GM19240 (cell line): ENCODE measurements around the gene CFAP299.

ENCODE experiments used
- DNase-seq: peaks from one replicate; pipeline ENCODE4 v3.0.0; 2011; ENCODE audit warnings: low spot score; ENCODE audit not compliant: insufficient read length

Gene CFAP299

GRCh38 chr4:80507507-80507906 is 172.0 kb downstream of the CFAP299 start:
- no peak for DNase-seq

- no peak for DNase-seq
These were observed 180.0 kb downstream of the CFAP299 start for GRCh38 chr4:80515496-80515895.

GRCh38 chr4:80521438-80521837 is 185.9 kb downstream of the CFAP299 start:
- no peak for DNase-seq

- DNase-seq, result no peak
These were observed 191.2 kb downstream of the CFAP299 start for GRCh38 chr4:80526697-80527096.

GRCh38 chr4:80529026-80529425 is 193.5 kb downstream of the CFAP299 start:
- no peak for DNase-seq

- no peak for DNase-seq
These were observed 197.3 kb downstream of the CFAP299 start for GRCh38 chr4:80532674-80533333.

GRCh38 chr4:80535551-80535950 is 200.0 kb downstream of the CFAP299 start:
- no peak for DNase-seq

GRCh38 chr4:80538276-80538926 is 202.9 kb downstream of the CFAP299 start:
- no peak for DNase-seq

- no peak for DNase-seq
These were observed 203.7 kb downstream of the CFAP299 start for GRCh38 chr4:80539190-80539589.

- no peak for DNase-seq
These were observed 204.8 kb downstream of the CFAP299 start for GRCh38 chr4:80540349-80540748.

- DNase-seq, result no peak
These were observed 205.4 kb downstream of the CFAP299 start for GRCh38 chr4:80540785-80541469.

- no peak for DNase-seq
These were observed 207.2 kb downstream of the CFAP299 start for GRCh38 chr4:80542747-80543146.

- no peak for DNase-seq
These were observed 224.8 kb downstream of the CFAP299 start for GRCh38 chr4:80560337-80560736.

GRCh38 chr4:80566203-80566872 is 230.8 kb downstream of the CFAP299 start:
- no peak for DNase-seq

GRCh38 chr4:80568891-80569290 is 233.4 kb downstream of the CFAP299 start:
- no peak for DNase-seq

- DNase-seq, result no peak
These were observed 241.3 kb downstream of the CFAP299 start for GRCh38 chr4:80576796-80577195.

GRCh38 chr4:80578001-80578400 is 242.5 kb downstream of the CFAP299 start:
- DNase-seq, result no peak

- no peak for DNase-seq
These were observed 250.0 kb downstream of the CFAP299 start for GRCh38 chr4:80585542-80585941.

GRCh38 chr4:80586716-80587115 is 251.2 kb downstream of the CFAP299 start:
- DNase-seq, result no peak

- no peak for DNase-seq
These were observed 252.4 kb downstream of the CFAP299 start for GRCh38 chr4:80587871-80588385.

- DNase-seq, result no peak
These were observed 257.4 kb downstream of the CFAP299 start for GRCh38 chr4:80592950-80593349.

GRCh38 chr4:80594701-80595100 is 259.2 kb downstream of the CFAP299 start:
- no peak for DNase-seq
